Measurements from ENCODE around the gene KMT5C. TPM values are rescaled to one million over a fixed set of nuclear protein-coding genes. Genes with fewer than 3 reads are reported as not detected.

KMT5C gene
- total RNA-seq, 1 donor from 2014 or later: 18.6 TPM

- no peaks in the 10 kb centered on the region for H3K9me3 Mint-ChIP-seq (ENCODE audit: unreplicated experiment)
- H3K36me3 Mint-ChIP-seq (ENCODE audit: unreplicated experiment): no peaks in the 10 kb centered on the region
- H3K4me3 Mint-ChIP-seq (ENCODE audit: unreplicated experiment): no peak overlapping the region
- no peak for TF ChIP-seq CTCF (IDR thresholded peaks at IDR 0.05)
- no peak for DNase-seq (ENCODE audit: extremely low spot score, unreplicated experiment)
- peaks cover 39% of the 10 kb centered on the region for H3K4me1 Mint-ChIP-seq (ENCODE audit: unreplicated experiment)
- H3K27ac Mint-ChIP-seq (ENCODE audit: unreplicated experiment): no peak overlapping the region
- H3K27me3 Mint-ChIP-seq (ENCODE audit: unreplicated experiment): no peaks in the 10 kb centered on the region
Observed at GRCh38 chr19:55372316-55373081, 32.8 kb downstream of the KMT5C start.

GRCh38 chr19:55373306-55373992, 33.8 kb downstream of the KMT5C start:
- Mint-ChIP-seq H3K4me1 (ENCODE audit: unreplicated experiment) (peaks cover 39% of the 10 kb centered on the region), H3K9me3 (ENCODE audit: unreplicated experiment) (no peaks in the 10 kb centered on the region), H3K27me3 (ENCODE audit: unreplicated experiment) (no peaks in the 10 kb centered on the region), H3K27ac (ENCODE audit: unreplicated experiment) (peak overlapping the region; percentile 50), H3K36me3 (ENCODE audit: unreplicated experiment) (no peaks in the 10 kb centered on the region), H3K4me3 (ENCODE audit: unreplicated experiment) (no peak overlapping the region)
- no peak for TF ChIP-seq CTCF (IDR thresholded peaks at IDR 0.05)
- DNase-seq (ENCODE audit: extremely low spot score, unreplicated experiment): no peak

GRCh38 chr19:55373993-55374757, 34.5 kb downstream of the KMT5C start:
- Mint-ChIP-seq H3K27me3 (ENCODE audit: unreplicated experiment) (no peaks in the 10 kb centered on the region), H3K27ac (ENCODE audit: unreplicated experiment) (peak overlapping the region; percentile 50), H3K4me1 (ENCODE audit: unreplicated experiment) (peaks cover 39% of the 10 kb centered on the region), H3K4me3 (ENCODE audit: unreplicated experiment) (no peak overlapping the region), H3K36me3 (ENCODE audit: unreplicated experiment) (no peaks in the 10 kb centered on the region), H3K9me3 (ENCODE audit: unreplicated experiment) (no peaks in the 10 kb centered on the region)
- no peak for TF ChIP-seq CTCF (IDR thresholded peaks at IDR 0.05)
- no peak for DNase-seq (ENCODE audit: extremely low spot score, unreplicated experiment)

- peaks cover 27% of the 10 kb centered on the region for H3K4me1 Mint-ChIP-seq (ENCODE audit: unreplicated experiment)
- no peaks in the 10 kb centered on the region for H3K36me3 Mint-ChIP-seq (ENCODE audit: unreplicated experiment)
- no peaks in the 10 kb centered on the region for H3K27me3 Mint-ChIP-seq (ENCODE audit: unreplicated experiment)
- no peak within 1 kb of the TSS for H3K4me3 Mint-ChIP-seq (ENCODE audit: unreplicated experiment)
- no peaks in the 10 kb centered on the region for H3K9me3 Mint-ChIP-seq (ENCODE audit: unreplicated experiment)
- DNase-seq (ENCODE audit: extremely low spot score, unreplicated experiment): no peak
- H3K27ac Mint-ChIP-seq (ENCODE audit: unreplicated experiment): no peak within 1 kb of the TSS
- no peak for TF ChIP-seq CTCF (IDR thresholded peaks at IDR 0.05)
Observed at GRCh38 chr19:55376241-55376933, 36.7 kb downstream of the KMT5C start, which contains the start of gene TMEM190. TMEM190 (plus strand) TSS chr19:55376826; CDS start chr19:55376854, 28 bp downstream.

All from osteocyte (in vitro differentiated cells).